SU-DHL-6 (cell line): ENCODE measurements around the gene EXOC3.

Experiments
- H2AFZ ChIP-seq: fragments of 200-600 bp; sonication (generic); 2 replicates; pipeline ENCODE4 v1.6.1; 2014; ENCODE audit warnings: low read depth, mild to moderate bottlenecking, moderate library complexity, mixed read lengths, antibody characterized with exemption, low read length; ENCODE audit not compliant: severe bottlenecking
- H3F3A ChIP-seq: fragments of 200-600 bp; shearing (Covaris generic); 2 replicates; pipeline ENCODE4 v1.6.0; 2016; ENCODE audit warnings: antibody characterized with exemption, mild to moderate bottlenecking; ENCODE audit not compliant: insufficient read depth
- H3K27ac ChIP-seq: fragments of 200-600 bp; sonication (generic); 2 replicates; pipeline ENCODE4 v1.5.1; 2016; ENCODE audit warnings: low read depth, mild to moderate bottlenecking, low read length, moderate library complexity, mixed read lengths
- H3K27me3 ChIP-seq: fragments of 200-600 bp; sonication (generic), shearing (Covaris generic); 2 replicates; pipeline ENCODE4 v1.6.0; 2014; ENCODE audit warnings: mild to moderate bottlenecking, low read length
- H3K36me3 ChIP-seq: fragments of 200-600 bp; sonication (generic); 2 replicates; pipeline ENCODE4 v1.6.1; 2014; ENCODE audit warnings: mild to moderate bottlenecking, low read length, mixed read lengths
- H3K4me2 ChIP-seq: fragments of 300-600, 200-600 bp; shearing (Covaris generic), sonication (generic); 2 replicates; pipeline ENCODE4 v1.6.0; 2014; ENCODE audit warnings: low read length, low read depth, mild to moderate bottlenecking; ENCODE audit not compliant: poor library complexity, severe bottlenecking
- H3K4me3 ChIP-seq: fragments of 200-600 bp; sonication (generic); 2 replicates; pipeline ENCODE4 v1.5.1; 2014; ENCODE audit warnings: antibody characterized with exemption, low read length, mild to moderate bottlenecking, mixed read lengths; ENCODE audit not compliant: insufficient read depth, poor library complexity, severe bottlenecking
- H3K79me2 ChIP-seq: fragments of 200-600 bp; sonication (generic); 2 replicates; pipeline ENCODE4 v1.6.1; 2014; ENCODE audit warnings: mild to moderate bottlenecking, low read length, moderate library complexity; ENCODE audit not compliant: insufficient read depth
- H3K9ac ChIP-seq: fragments of 200-600 bp; sonication (generic); 2 replicates; pipeline ENCODE4 v1.7.0; 2014; ENCODE audit warnings: mild to moderate bottlenecking, low read length
- H3K9me2 ChIP-seq: fragments of 200-600 bp; sonication (generic); replicated peaks from 2 replicates; pipeline ENCODE4 v1.6.1; 2014; ENCODE audit warnings: low read length; ENCODE audit not compliant: insufficient read depth
- H3K9me3 ChIP-seq: fragments of 200-600 bp; sonication (generic); 2 replicates; pipeline ENCODE4 v1.6.1; 2014; ENCODE audit warnings: low read length, mixed read lengths; ENCODE audit not compliant: insufficient read depth
- H4K20me1 ChIP-seq: fragments of 200-600 bp; sonication (generic); 2 replicates; pipeline ENCODE4 v1.6.1; 2014; ENCODE audit warnings: low read depth, mild to moderate bottlenecking, antibody characterized with exemption, low read length, moderate library complexity, mixed read lengths
- EZH2phosphoT487 ChIP-seq: fragments of 200-600 bp; sonication (generic), shearing (Covaris generic); conservative IDR thresholded peaks from 2 replicates; pipeline ENCODE4 v1.6.1; 2018; ENCODE audit warnings: mild to moderate bottlenecking, antibody characterized with exemption, low read length, moderate library complexity, mixed read lengths
- TF ChIP-seq, protein P1 (sequence below): fragments of 200-600 bp; sonication (generic); IDR thresholded peaks from one replicate; pipeline ENCODE4 v1.5.1; 2017; ENCODE audit warnings: antibody characterized with exemption, mild to moderate bottlenecking, low read length, moderate library complexity; ENCODE audit not compliant: insufficient read depth, poor library complexity, severe bottlenecking

The EXOC3 gene

GRCh38 chr5:407051-407450 is 35.9 kb upstream of the EXOC3 start:
- H4K20me1 ChIP-seq: no peaks in the 10 kb centered on the region
- H3K9me2 ChIP-seq: no peaks in the 10 kb centered on the region
- H3K4me2 ChIP-seq: no peak overlapping the region
- H2AFZ ChIP-seq: no peak overlapping the region
- no peak overlapping the region for H3K27ac ChIP-seq
- no peak overlapping the region for H3K4me3 ChIP-seq
- no peaks in the 10 kb centered on the region for H3K27me3 ChIP-seq
- no peaks in the 10 kb centered on the region for H3F3A ChIP-seq
- H3K9me3 ChIP-seq: no peaks in the 10 kb centered on the region
- no peak overlapping the region for H3K9ac ChIP-seq
- H3K79me2 ChIP-seq: no peaks in the 10 kb centered on the region
- no peak for TF ChIP-seq EZH2phosphoT487
- TF ChIP-seq, protein P1, sequence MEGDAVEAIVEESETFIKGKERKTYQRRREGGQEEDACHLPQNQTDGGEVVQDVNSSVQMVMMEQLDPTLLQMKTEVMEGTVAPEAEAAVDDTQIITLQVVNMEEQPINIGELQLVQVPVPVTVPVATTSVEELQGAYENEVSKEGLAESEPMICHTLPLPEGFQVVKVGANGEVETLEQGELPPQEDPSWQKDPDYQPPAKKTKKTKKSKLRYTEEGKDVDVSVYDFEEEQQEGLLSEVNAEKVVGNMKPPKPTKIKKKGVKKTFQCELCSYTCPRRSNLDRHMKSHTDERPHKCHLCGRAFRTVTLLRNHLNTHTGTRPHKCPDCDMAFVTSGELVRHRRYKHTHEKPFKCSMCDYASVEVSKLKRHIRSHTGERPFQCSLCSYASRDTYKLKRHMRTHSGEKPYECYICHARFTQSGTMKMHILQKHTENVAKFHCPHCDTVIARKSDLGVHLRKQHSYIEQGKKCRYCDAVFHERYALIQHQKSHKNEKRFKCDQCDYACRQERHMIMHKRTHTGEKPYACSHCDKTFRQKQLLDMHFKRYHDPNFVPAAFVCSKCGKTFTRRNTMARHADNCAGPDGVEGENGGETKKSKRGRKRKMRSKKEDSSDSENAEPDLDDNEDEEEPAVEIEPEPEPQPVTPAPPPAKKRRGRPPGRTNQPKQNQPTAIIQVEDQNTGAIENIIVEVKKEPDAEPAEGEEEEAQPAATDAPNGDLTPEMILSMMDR: no peak
- H3K36me3 ChIP-seq: no peaks in the 10 kb centered on the region

GRCh38 chr5:407801-408268 is 35.1 kb upstream of the EXOC3 start:
- H4K20me1 ChIP-seq: no peaks in the 10 kb centered on the region
- H3K4me3 ChIP-seq: no peak overlapping the region
- H2AFZ ChIP-seq: no peak overlapping the region
- no peaks in the 10 kb centered on the region for H3F3A ChIP-seq
- no peaks in the 10 kb centered on the region for H3K27me3 ChIP-seq
- no peaks in the 10 kb centered on the region for H3K9me2 ChIP-seq
- no peak overlapping the region for H3K4me2 ChIP-seq
- H3K9ac ChIP-seq: no peak overlapping the region
- no peak overlapping the region for H3K27ac ChIP-seq
- H3K79me2 ChIP-seq: no peaks in the 10 kb centered on the region
- no peaks in the 10 kb centered on the region for H3K36me3 ChIP-seq
- TF ChIP-seq, protein P1: no peak
- TF ChIP-seq EZH2phosphoT487: no peak
- H3K9me3 ChIP-seq: no peaks in the 10 kb centered on the region

DNA sequence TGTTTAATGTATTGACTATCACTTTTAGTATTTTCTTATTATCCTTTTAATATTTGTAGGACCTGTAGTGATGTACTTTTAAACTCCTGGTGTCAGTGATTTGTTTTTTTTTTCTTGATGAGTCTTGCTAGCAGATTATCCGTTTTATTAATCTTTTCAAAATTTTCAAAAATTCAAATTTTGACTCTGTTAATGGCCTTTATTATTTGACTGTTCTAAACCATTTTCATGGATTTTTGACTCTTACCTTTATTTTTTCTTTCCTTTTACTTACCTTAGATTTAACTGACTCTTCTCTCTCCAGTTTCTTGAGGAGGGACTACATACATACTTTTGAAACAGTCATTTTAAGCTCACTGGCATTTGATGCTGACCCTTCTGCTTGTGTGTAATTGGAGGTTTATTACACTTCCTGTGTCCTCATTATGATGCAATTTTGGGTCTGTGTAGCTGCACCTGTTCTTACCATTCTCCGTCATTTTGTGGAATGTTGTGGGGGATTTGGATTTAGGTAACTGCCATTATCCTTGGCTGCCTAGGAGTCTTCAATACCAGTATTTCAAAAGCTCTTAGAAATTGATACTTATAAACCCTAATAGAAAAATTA is 32.0 kb upstream of the EXOC3 start:
- Histone ChIP-seq H3K36me3 (no peaks in the 10 kb centered on the region), H3K9ac (no peak overlapping the region), H3K27ac (no peak overlapping the region), H3K27me3 (no peaks in the 10 kb centered on the region), H3F3A (peaks cover 5% of the 10 kb centered on the region; the same call in 1 of the 2 replicates), H3K9me3 (no peaks in the 10 kb centered on the region), H3K4me2 (no peak overlapping the region), H3K4me3 (no peak overlapping the region), H2AFZ (no peak overlapping the region), H3K79me2 (no peaks in the 10 kb centered on the region), H3K9me2 (no peaks in the 10 kb centered on the region), H4K20me1 (no peaks in the 10 kb centered on the region)
- TF ChIP-seq EZH2phosphoT487: no peak
- TF ChIP-seq, protein P1: no peak
